Measurements from ENCODE around the gene SIT1.
"Not testable (repeated sequence)": the region's sequence is repeated elsewhere in the genome, so short reads cannot be mapped to it uniquely, and the experiment has no call there.

Gene SIT1

DNA sequence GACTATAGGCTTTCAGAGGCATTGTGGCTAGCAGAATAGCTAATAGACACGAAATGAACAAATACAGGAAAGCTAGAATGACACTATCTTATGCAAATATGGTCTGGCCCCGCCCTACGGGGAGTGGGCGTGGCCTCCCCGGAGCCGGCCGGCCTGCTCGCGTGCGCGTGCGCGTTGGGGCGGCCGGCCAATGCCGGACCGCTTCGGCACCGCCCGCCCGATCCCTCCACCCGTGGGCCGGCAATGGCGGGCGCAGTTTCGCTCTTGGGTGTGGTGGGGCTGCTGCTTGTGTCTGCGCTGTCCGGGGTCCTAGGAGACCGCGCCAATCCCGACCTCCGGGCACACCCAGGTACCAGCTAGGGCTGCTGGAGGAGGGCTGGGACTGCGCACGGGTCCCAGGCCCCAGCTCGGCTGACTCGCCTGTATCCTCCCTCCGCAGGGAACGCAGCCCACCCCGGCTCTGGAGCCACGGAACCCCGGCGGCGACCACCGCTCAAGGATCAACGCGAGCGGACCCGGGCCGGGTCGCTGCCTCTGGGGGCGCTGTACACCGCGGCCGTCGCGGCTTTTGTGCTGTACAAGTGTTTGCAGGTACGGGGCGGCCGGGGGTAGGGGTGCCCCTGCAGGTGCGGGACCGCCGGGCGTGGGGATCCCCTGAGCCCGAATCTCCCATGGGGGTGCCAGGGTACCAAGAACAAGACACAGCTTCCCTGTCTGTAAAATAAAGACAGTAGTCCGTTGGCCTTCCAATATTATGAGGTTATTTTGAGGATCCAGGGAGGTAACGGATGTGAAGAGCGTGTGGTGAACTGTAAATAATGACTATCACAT lies 7.6 kb upstream of the SIT1 start, which contains the start of gene CCDC107:
Gene CCDC107 (plus strand): TSS at position 156 of the 831 bp plus-strand sequence. CDS start 88 bp downstream, at position 244.
- DNase-seq: peak; percentile 83

DNA sequence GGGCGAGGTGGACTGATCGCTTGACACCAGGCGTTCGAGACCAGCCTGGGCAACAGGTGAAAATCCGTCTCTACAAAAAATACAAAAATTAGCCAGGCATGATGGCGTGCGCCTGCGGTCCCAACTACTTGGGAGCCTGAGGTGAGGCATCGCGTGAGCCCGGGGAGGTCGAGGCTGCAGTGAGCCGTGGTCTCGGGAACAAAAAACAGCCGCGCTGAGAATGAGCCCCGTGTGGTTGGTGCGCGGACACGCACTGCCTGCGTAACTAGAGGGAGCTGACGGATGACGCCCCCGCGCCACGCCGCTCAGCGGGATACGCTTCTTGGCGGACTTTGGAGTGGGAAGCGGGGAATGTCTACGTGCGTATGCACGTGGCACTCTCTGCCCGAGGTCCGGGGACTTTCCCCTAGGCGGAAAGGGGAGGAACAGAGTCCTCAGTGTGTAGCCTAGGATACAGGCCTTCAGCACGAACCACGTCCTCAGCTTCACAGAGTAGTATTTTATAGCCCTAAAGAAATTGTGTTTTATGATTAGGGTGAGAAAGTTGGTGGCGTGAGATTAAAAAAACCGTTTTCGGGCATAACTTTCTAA lies 6.9 kb upstream of the SIT1 start, which contains the start of gene RMRP:
Gene RMRP (minus strand): TSS at position 474 of the 591 bp plus-strand sequence.
- DNase-seq: peak; percentile 98

DNA sequence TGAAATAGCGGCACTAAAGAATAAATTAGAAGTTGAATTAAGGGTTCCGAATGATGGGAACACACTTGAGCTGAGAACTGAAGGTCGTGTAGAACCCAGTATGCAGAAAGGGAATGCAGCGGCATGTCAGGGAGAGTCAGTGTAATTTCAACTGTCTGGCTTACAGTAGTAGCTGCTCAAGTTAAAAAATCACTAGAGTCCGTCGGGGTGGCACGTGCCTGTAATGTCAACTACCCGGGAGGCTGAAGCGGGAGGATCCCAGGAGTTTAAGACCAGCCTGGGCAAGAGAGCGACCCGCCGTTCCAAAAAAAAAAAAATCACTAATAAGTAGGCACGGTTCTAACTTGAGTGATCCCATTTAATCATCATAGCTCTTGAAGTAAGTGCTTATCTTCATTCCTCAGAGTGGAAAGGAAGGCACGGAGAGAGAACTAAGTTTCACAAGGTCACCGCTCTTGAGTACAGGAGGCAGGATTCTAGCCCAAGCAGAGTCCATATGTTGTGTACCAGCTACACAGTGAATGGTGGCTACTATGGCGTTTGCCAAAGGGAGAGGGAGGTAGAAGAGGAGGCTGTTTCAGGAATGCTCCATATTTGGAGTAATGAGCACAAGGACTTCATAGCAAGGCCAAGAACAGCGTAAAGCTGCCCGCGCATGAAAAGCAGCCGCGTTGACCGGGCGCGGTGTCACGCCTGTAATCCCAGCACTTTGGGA lies 6.3 kb upstream of the SIT1 start:
- no peak for DNase-seq

DNA sequence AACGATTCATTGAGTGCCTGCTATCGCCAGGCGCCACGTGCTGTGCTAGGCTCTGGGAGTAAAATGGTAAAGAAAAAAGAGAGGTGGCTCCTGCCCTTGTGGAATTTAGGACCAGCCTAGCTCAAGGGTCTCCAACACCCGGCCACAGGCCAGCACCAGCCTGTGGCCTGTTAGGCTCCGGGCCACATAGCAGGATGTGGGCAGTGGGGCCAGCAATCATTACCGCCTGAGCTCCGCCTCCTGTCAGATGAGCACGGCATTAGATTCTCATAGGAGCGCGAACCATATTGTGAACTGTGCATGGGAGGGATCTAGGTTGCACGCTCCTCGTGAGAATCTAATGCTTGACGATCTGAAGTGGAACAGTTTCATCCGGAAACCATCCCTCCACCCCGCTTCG lies 5.6 kb upstream of the SIT1 start:
- no peak for DNase-seq

DNA sequence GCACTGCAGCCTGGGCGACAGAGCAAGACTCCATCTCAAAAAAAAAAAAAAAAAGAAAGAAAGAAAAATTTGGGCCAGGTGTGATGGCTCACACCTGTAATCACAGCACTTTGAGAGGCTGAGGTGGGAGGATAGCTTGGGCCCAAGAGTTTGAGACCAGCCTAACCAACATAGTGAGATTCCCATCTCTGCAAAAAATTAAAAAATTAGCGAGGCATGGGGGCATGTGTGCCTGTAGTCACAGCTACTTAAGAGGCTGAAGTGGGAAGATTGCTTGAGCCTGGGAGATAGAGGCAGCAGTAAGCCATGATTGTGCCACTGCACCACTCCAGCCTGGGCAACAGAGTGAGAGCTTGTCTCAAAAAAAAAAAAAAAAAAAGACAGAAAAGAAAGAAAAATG lies 2.9 kb upstream of the SIT1 start:
- DNase-seq: no peak

DNA sequence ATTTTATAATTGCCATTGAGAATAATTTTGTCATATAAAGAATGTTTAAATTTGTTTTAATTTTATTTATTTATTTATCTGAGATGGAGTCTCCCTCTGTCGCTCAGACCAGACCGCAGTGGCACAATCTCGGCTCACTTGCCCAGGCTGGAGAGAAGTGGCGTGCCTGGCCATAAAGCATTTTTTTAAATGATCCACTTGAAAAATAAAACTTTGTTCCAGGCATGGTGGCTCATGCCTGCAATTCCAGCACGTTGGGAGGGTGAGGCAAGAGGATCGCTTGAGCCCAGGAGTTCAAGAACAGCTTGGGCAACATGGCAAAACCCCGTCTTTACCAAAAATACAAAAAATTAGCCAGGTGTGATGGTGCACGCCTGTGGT lies 2.1 kb upstream of the SIT1 start:
- DNase-seq: no peak

DNA sequence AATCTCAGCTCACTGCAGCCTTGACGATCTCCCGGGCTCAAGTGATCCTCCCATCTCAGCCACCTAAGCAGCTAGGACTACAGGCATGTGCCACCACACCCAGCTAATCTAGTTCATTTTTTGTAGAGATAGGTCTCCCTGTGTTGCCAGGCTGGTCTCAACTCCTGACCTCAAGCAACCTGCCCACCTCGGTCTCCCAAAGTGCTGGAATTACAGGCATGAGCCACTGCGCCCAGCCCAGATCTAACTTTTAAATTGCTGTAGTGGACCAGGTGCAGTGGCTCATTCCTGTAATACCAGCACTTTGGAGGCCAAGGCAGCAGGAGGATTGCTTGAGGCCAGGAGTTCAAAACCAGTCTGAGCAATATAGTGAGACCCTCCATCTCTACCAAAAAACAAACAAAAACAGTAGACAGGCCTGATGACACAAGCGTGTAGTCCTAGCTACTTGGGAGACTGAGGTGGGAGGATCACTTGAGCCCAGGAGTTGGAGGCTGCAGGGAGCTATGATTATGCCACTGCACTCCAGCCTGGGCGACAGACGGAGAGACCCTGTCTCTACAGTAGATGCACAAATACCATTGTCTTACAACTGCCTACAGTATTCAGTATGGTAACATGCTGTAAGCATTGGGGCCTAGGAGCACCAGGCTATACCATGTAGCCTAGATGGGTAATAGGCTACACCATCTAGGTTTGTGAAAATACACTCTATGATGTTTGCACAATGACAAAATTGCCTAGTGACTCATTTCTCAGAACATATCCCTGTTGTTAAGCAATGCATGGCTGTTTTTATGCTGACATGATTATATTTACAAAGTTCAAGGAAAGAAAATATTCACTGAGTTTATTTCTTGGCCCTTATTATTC lies 1.5 kb upstream of the SIT1 start:
- DNase-seq: no peak

DNA sequence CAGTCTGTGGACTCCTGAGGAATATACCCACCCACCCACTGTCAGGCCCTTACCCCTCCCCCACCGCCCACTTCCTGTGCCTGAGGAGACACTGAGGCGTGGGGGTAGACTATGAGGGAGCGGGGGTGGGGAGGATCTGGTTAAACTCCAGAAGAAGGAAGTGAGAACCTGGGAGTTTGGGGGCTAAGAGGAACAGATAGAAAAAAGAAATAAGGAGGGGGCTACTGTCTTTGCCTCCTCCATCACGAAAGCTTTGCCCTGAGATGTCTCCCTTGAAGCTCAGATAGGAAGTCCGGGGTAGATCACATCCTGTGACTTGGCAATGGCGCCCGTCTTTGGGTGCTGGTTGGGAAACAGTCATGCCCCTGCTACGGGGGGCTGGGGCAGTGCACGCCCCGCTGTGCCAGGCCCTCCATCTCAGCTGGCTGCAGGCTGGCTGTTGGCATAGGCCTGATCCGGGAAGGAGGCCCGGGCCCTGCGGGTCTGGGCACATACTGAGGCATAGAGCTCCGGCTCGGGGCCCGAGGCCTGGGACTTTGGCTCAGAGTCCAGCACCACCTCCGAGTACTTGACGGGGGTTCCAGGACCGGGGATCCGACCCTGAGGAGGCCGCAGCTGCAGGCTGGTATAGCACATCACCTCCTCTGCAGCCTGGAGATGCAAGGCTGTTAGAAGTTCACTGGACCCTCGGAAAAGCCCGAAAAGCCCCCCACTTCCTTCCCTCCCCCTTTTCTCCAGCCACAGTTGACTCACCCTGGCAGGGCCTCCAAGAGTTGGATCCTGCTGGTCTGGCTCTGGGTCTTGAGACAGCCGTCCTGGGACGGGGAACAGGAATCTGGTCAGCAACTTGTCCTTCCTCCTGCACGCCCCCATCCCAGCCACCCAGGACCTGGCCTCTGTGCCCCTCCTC lies 1.0 kb downstream of the SIT1 start:
- no peak for DNase-seq

DNA sequence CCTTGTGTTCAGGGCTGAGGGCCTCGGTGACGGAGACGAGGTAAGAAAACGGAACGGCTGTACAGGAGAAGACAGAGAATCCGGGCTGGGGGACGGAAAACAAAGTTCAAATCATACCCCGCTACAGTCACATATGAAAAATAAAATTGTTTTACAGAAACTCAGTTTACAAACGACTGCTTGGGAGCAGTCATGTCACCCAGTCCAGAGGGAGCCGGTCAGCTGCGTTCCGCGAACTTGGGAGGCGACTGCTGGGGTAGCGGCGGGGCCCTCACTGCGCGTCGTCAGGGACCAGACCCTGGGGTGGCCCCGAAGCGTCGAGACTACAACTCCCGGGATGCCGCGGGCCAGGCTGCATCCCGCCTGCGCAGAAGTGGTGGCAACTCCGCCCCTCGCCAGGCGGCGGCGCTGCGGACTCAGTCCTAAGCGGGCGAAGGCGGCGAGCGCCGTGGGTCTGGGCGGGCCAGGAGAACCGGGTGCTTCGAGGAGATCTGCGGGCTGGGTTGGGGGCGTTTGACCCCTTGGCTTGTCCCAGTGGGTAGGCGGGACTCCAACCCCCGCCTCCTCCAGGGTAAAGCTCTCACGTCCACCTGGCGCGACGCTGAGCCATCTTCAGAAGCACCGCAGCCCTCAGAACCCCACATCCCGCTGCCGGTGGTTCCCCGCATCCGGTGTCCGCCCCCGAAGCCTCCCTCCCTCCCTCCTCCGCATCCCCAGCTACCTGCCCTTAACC lies 4.0 kb downstream of the SIT1 start:
- peak; percentile 89 for DNase-seq

DNA sequence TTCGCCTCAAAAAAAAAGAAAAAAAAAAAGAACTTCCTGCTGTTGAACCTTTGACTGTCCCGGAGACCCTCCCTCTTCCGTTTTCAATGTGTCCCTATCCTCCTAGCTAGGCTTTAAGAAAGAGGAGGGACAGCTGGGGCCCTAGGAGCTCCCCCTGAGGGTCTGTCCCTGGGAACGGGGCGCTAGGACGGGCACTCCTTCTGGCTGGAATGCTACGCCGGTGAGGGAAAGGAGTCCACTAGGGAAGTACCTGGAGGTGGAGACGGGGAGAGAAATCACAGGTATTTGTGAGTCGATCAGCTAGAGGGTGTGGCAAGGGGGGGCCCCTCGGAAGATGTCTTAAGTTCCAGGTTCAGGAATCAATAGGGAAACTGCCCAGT lies 4.6 kb downstream of the SIT1 start:
- no peak for DNase-seq

DNA sequence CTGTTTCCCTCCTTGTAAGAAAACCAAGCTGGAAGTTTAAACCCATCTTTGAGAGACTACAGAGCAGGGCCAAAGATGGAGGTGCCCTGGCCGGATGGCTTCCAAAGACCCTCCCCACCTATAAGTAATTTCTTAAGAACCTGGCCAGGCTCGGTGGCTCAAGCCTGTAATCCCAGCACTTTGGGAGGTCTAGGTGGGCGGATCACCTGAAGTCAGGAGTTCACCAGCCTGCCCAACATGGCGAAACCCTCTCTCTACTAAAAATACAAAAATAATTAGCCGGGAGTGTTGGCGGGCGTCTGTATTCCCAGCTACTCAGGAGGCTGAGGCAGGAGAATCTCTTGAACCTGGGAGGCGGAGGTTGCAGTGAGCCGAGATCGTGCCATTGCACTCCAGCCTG lies 5.0 kb downstream of the SIT1 start:
- not testable (repeated sequence) for DNase-seq

DNA sequence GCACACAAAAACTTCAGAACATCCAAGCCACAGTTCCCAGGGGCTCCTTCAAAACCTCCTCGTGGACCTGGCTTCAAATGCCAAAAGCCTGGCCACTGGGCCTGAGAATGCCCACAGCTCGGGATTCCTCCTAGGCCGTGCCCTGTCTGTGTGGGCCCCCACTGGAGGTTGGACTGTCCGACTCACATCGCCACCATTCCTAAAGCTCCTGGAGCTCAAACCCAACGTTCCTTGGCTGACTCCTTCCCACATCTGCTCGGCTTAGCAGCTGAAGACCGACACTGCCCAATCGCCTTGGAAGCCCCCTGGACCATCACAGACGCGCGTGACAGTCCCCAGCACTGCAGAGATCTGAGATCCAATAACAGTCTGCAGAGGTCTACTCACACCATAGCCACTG lies 7.7 kb downstream of the SIT1 start:
- no peak for DNase-seq

DNA sequence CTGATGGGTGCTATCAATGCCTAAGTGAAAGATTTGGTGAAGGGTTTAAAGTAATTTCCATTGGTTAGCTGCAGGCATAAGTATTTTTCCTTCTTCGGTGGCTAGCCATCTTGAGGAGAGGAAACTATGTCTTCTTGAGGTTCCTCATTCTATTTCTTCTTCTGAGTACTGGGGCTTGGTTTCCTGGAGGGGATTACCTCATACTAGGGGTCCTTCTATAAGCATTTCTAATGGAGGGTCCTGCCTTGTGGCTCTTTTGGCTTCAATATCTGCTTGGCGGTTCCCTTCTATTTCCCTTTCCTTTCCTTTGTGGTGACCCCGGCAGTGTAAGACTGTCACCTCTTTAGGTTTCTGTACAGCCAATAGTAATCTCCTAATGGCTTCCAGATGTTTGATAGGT lies 9.3 kb downstream of the SIT1 start:
- not testable (repeated sequence) for DNase-seq

DNA sequence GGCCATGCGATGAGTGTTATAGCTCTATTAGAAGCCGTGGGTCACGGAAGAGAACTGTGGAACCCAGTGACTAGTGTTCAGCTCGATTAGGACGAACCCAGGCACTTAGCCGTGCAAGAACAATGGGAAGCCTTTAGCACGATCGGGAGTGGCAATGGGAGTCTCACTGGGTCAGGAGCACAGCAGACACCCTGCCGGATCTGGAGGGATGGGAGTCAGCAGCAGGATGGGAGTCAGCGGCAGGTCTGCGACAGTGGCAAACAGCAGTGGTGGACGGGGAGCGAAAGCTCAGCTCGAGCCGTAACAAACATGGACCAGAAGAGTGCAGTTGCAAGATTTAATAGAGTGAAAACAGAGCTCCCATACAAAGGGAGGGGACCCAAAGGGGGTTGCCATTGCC lies 10.3 kb downstream of the SIT1 start:
- not testable (repeated sequence) for DNase-seq

DNA sequence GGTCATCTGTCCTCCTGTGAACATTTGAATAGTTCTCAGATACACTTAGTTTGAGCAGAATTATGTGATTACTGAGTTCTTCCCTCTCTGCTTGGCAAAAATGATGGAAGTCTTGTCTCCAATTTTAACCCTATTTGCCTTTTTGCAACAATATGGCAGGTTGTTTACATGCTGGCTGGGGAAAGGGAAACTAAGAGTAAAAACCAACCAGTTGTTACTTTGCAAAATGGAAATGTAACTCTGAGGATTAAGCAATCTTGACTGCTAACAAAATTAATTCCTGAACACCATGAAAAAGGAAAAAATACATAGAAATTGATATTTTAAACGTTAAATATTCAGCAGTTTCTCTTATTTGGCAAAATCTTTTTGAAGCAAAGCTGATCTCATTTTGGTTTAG lies 11.1 kb downstream of the SIT1 start:
- no peak for DNase-seq

DNA sequence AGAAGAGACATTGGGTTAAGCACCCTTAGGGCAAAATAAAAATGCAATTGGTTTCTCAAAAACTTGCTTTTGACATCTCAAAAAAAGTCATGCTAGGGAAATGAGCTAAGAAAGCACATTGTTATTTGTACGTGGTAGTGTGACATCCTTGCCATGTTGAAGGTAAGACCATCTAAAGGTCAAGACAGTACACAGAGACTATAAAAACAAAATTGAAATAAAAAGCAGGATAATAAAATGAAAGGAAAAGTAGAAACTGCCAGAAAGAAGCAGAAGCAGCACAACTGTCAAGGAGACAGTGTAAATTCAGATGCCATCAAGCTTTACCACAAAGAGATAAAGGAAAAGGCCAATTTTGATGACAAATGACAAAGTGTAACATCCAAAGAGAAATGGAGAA lies 11.5 kb downstream of the SIT1 start:
- DNase-seq: not testable (repeated sequence)

DNA sequence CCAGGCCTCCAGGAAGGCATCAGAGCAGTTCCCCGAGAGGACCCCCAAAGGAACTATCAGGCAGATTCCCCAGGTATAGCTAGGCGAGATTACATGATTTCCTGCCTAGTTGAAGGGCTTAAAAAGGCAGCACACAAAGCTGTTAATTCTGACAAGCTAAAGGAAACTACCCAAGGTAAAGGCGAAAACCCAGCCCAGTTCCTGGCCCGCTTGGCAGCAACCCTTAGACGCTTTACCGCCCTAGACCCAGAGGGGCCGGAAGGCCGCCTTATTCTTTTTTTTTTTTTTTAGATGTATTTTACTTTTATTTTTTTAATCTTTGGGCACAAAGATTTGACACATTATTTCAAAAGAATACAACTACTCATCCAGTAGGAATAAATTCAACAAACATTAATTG lies 12.0 kb downstream of the SIT1 start:
- not testable (repeated sequence) for DNase-seq

DNA sequence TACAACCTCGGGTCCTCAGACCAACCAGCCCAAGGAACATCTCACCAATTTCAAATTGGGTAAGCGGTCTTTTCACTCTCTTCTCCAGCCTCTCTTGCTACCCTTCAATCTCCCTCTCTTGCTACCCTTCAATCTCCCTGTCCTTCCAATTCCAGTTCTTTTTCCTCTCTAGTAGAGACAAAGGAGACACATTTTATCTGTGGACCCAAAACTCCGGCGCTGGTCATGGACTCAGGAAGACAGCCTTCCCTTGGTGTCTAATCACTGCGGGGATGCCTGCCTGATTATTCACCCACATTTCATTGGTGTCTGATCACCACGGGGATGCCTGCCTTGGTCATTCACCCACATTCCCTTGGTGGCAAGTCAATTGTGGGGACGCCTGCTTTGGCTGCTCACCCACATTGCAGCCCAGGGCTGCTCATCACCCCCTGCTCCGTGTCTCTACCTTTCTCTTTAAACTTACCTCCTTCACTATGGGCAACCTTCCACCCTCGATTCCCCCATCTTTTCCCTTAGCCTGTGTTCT lies 13.2 kb downstream of the SIT1 start:
- not testable (repeated sequence) for DNase-seq

DNA sequence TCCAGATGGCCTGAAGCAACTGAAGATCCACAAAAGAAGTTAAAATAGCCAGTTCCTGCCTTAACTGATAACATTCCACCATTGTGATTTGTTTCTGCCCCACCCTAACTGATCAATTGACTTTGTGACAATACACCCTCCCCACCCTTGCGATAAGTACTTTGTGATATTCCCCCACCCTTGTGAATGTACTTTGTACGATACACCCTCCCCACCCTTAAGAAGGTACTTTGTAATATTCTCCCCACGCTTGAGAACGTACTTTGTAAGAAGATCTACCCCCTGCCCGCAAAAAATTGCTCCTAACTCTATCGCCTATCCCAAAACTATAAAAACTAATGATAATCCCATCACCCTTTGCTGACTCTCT lies 13.9 kb downstream of the SIT1 start:
- not testable (repeated sequence) for DNase-seq

DNA sequence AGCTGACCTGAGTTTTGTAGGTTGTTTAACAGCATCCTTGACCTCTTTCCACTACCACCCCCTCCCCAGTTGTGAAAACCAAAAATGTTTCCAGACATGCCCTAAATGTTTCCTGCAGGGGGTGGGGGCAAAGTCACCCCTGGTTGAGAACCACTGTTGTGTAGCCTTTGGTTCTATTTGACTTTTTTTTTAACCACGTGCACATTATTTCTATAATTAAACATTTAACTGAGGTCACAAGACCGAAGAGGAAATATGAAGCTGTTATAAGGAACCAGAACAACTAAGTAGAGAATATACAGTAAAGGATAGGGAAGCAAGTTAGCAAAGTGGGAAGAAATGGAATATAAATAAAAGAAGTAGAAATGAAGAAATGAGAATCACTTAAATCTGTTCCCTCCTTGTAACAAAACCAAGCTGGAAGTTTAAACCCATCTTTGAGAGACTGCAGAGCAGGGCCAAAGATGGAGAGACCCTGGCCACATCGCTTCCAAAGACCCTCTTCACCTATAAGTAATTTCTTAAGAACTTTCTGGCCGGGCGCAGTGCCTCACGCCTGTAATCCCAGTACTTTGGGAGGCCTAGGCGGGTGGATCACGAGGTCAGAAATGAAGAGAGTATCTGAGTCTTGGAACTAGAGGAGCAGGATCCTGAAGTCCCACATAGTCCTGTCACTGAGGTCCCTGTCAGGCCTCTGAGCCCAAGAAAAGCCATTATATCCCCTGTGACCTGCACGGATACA lies 14.4 kb downstream of the SIT1 start:
- no peak for DNase-seq
